Measurements from ENCODE around the gene MATN1.

DNA sequence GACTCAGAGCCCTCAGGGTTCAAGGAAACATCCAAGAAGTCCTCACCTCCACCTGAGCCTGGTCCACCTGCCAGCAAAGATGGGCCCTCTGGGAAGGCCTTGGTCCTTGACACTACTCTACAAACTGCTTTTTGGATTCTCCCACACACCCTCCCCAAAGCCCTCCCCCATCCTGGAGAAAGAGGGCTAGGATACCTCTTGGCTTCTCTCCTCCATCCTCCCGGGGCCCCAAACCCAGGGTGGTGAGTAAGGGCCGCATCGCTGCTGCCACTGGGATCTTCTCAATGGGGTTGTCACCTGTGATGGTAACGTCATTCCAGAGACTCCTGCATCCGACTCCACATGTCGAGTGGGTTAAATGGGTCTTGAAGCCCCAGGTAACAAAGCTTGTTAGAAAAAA lies 26.6 kb downstream of the MATN1 start:
- TF ChIP-seq, protein P1, sequence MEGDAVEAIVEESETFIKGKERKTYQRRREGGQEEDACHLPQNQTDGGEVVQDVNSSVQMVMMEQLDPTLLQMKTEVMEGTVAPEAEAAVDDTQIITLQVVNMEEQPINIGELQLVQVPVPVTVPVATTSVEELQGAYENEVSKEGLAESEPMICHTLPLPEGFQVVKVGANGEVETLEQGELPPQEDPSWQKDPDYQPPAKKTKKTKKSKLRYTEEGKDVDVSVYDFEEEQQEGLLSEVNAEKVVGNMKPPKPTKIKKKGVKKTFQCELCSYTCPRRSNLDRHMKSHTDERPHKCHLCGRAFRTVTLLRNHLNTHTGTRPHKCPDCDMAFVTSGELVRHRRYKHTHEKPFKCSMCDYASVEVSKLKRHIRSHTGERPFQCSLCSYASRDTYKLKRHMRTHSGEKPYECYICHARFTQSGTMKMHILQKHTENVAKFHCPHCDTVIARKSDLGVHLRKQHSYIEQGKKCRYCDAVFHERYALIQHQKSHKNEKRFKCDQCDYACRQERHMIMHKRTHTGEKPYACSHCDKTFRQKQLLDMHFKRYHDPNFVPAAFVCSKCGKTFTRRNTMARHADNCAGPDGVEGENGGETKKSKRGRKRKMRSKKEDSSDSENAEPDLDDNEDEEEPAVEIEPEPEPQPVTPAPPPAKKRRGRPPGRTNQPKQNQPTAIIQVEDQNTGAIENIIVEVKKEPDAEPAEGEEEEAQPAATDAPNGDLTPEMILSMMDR (conservative IDR thresholded peaks at IDR 0.05; ENCODE audit: low read length) = no peak
- no peak for TF ChIP-seq EZH2phosphoT487 (IDR thresholded peaks at IDR 0.05; ENCODE audit: borderline replicate concordance, low read depth, low read length)

Measured in OCI-LY7 (cell line).